Inflammatory macrophage (primary cell): Measurements from ENCODE around the gene FCHSD1.

Source experiments
- DNase-seq, 2 donors: peaks; one replicate each; pipeline ENCODE4 v3.0.0-alpha.2; 2020 to 2022
- total RNA-seq, 18 experiments: gene quantifications; one replicate each; lab custom pipeline; 2026; ENCODE audit warnings: mixed read lengths in 6 of 18, inconsistent platforms in 2 of 18; lab: John Stamatoyannopoulos, UW

The FCHSD1 gene
- 7.8 to 27.2 (median 17.0) reads per million in 18 experiments for total RNA-seq

DNA sequence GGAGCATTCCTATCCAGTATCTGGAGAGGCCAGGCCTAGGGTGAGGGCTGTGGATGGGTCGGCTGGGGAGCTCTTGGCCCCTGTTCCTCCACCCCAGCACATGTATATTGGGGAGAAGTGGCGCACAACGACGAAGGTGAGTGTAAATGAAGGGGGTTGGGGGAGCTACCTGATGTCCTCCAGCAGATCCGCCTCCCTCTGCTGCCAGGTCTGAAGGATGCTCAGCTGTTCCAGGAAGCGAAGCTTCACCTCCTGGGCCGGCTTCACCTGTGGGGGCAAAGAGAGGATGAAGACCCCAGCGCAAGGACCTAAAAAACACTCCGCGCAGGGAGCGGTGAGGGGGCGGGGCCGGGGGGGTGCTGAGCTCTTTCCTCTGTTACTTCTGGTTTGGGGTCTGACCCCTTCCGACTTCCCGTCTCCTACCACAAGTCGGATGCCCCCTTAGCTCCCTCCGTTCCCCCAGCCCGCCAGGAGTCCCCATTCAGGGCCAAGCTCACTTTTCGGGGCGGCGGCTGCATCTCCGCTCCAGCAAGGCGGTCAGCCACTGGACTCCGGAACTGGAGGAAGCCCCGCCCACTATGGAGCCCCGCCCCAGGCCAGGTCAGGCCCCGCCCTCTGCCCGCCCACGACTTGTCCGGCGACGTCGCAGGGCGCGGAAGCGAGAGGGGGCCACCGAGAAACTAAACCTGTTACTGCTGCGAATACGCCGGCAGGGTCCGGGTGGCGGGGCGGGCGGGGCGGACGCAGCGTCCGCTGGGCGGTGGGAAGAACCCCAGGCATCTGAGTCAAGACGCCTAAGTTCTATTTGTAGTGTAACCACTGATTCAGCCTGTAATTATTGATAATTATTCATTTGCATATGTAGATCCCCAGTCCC, at the start of gene FCHSD1:
Gene FCHSD1, minus strand, starts transcription at position 568 of the 877 bp plus-strand sequence. Its CDS starts 50 bp downstream, at position 518.
- peak; percentile 85 to 90 for DNase-seq

DNA sequence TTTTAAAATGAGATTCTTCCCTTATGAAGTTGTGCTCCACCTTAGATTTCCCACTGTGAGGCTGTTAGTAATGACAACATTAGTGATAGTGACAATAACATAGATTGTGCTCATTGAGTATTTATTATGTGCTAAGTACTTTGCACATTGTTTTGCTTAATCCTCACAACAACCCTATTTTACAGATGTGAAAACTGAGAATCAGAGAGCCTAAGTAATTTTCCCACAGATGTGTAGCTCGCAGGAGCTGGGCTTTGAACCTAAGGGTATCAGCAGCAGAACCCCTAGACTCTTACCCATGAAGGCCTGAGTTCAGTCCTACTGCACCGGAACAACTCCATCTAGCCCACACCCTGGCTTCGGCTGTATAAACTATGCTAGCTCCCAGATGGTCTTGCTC, 46.4 kb upstream of the FCHSD1 start:
- no peak for DNase-seq

DNA sequence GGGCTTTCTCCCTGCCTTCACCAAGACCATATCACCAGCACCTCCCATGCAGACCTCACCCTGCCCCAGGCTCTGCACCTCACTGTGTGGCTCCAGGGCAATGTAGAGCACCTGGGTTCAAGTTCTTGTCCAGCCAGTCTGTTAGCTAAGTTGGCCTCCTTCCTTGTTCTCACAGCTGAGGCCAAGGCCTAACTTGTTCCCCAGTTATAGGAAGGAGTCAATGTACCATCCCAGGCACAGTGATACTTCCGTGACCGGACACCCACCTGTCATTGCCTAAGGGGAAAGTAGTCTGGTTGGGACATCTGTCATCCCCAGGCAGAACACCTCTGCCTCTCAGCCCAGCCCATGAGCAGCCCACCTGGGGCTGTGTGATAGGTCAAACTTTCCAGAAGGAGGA, 45.2 kb upstream of the FCHSD1 start:
- no peak for DNase-seq

DNA sequence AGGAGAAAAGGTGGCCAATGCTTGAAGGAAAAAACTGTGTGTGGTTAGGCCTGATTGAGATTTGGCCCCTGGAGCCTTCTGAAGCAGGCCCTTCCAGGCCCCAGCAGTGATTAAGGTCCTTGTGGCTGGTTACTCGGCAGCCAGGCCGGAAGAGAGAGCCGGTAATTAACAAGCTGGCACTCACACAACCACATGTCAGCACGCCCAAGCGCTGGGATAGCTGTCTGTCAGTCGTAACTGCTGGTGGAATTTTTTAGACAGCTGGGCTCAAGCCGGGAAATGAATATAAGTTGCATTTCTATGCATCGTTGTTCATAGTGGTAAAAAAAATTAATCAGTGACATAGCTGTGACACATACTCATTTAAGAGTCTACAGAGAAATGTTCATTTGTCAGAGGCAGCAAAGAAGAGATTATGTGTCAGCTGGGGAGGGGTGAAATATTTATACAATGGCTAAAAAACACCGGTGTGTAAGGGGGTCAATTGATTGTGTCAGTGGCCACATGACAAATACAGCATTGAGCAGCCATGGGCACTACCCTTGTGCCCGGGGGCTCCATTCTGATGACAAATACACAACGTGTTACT, 44.5 kb upstream of the FCHSD1 start:
- DNase-seq = no peak

DNA sequence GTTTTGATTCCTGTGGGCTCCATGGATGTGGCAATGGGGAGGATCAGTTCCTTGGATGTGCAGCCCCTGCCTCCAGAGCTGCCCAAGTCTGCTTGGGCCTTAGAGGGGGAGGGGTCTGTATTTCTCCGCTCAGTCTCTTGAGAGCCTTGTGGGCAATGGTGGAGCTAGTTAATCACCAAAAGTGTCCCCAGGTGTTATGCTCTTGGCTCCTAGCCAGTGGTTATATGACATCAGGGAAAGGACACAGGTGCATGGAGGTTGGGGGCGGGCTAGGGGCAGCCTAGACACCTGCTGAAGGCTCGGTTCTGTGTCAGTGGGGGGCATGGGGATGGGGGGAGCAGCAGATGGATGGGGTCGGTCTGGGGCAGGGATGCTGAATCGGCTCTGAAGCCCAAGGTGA, 43.3 kb upstream of the FCHSD1 start:
- DNase-seq = no peak

DNA sequence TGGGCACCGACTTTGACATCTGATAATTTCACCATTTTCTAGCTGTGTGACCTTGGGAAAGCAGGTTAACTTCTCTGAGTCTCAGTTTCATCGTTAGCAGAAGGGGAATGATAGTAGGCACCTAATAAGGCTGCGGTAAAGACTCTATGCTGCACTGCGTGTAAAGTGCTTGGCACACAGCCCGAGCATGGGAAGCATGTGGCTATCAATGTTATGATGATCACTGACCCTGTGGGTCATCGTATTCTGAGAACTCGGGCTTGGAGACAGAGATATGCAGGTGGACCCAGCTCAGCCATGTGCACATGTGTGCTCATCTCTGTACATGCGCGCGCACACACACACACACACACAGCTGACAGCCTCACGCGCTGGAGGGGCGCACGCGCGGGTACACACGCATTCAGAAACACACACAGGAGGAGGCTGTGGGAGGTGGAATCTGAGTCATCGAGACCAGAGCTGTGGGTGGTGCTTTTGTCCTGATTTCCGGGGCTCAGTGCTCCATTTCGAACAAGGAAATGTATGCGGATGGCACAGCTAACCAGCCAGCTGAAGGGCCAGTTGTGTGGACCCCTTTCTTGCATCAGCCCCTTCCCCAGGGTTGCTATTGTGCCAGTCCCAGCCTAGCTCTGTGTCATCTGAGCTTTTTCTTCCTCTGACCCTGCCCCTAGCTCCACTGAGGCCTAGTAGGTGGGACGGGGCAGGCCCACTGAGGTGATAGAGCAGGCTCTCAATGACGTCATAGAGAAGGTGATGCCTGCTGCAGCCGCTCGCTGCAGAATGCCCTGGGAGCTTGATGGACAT, 41.9 kb upstream of the FCHSD1 start:
- DNase-seq = peak; percentile 68 to 90

DNA sequence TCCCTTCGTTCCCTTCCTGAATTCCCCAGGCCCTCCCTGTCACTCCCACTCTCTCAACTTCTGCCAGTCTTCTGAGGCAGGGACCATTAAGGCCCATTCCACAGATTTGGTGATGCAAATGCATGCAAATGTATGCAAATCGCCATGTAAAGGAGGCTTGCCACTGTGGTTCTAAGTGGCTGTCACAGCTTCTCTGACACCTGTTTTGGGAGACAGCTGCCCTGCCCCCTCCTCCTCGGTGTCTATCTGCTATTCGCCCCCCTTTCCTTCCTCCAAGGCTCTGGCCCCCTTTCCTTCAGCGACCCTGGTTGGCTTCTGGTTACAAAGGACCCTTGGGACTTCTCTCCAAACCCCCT, 41.3 kb upstream of the FCHSD1 start:
- DNase-seq = no peak

DNA sequence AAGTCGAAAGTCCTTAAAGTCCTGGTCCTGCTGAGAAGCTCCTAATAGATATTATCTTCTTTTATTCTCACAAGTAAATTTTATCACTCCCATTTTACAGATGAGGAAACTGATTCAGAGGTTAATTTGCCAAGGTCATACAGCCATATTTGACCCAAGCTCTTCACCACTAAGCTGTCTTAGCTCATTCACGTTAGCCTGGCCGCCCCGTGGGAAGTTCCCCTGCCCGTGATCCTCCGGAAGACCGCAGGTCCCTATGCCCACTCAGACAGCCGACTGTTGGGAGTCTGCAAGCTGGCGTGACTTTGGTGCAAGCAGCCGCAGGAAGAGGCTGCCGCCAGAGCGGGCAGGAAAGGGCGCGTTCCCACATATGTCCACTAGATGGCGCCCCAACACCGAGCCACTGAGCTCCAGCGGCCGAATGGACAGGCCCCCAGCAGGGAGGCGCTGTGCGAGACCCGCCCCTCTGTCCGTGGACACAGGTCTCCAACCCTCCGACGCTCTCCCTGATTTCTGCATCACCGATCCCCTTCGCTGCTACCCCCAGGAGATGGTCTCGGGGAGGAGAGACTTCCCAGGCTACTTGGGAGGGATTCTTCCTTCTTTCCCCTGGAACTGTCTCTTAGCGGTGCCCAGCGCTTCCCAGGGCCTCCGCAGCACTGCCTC, 40.8 kb upstream of the FCHSD1 start:
- DNase-seq = peak; percentile 92 to 93

DNA sequence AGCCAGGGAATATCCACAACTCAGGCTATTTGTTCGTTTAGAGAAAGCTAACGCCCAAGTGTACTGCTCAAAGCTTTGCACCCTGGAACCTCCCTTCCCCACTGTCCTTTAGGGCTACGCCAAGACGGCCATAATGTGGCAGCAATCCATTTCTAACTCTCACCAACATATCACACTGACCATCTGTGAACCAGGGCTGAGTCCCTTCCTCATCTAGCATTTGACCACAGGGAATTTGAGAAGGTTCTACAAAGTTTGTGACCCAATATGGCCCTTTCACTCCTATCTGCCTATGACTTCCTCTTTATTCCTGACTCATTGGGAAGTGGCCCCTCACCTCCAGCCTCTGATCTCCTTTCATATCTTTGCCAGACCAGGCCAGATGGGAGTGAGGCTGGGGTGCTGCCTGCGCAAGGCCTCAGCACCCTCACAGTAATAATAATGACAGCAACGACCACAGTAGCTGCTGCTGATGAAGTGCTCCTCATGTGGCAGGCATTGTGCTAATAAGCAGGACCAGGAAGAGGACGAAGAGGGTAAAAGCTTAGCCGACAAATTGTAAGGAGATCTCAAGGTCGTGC, 40.2 kb upstream of the FCHSD1 start:
- peak; percentile 58 to 70 for DNase-seq

DNA sequence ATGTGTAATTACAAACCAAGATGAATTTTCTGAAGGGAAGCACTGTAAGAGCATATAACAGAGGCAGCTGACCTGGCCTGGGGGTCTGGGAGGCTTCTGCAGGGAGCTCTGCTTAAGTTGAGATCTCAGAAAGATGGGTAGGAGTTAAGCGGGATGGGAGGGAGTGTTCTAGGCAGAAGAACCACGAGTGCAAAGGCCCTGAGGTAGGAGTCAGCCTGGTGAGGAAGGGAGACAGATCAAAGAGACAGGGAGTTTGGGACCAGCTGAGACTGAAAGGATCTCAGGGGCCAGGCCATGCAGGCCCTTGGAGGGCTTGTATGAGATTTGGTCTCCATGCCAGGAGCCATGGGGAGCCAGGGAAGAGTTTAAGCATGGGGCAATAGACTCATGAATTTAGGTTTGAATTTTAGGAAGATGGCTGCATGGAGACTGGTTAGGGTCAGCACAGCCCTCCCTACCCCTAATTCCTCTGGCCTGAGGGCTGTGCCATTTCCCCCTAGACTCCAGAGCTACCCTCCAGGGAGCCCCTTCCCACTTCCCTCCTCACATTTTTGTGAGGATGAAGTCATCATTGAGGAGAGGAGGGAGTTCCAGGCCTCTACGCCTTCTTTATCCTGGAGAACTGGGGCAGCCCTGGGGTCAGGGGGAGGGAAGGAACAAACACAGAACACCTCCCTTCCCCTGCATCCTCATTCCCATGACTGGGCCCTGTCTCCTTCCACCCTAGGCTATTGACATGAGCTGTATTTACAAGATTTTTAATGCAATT, 35.6 kb upstream of the FCHSD1 start:
- DNase-seq = no peak

DNA sequence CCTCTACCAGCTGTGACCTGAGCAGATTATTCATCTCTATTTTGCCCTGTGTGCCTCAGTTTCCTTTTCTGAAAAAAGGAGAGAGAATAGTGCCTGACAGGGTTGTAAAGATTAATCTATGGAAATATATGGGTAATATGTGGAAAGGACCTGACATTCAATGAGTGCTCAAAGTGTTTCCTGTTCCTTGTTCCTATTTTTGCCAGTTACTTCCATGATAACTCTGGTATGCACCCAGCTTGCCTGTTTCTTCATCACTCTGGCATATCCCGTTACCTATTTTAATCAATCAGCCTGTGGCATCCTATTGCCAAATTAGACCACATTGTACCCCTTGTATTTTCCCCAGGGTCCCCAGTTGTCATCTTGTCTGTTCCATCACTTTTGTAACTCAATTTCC, 34.4 kb upstream of the FCHSD1 start:
- peak; percentile 40 for DNase-seq

DNA sequence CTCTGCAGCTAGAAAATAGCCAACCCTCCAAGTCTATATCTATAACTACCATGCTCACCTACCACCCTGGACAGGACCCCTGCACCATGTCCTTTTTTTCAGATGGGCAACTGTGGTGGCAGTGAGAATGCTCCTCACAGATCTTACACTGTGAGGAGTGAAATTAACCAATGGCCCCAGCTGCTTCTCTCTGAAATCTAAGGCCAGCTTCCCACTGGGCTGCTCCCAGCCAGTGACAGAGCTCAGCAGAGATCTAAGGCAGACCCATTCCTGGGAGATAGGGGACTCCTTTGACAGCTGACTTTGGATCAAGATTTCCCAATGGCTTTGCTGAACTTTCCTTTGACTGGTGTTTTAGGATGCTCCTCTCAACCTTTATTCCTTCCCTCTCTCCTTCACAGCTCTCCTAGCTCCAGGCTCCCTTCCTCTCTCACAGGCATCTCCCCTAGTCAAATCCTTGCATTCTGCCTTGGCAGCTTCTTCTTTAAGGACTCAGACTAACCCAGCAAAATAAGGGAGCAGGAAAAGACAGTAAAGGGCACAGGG, 32.5 kb upstream of the FCHSD1 start:
- DNase-seq = peak in 1 of 2 donors; percentile 14

DNA sequence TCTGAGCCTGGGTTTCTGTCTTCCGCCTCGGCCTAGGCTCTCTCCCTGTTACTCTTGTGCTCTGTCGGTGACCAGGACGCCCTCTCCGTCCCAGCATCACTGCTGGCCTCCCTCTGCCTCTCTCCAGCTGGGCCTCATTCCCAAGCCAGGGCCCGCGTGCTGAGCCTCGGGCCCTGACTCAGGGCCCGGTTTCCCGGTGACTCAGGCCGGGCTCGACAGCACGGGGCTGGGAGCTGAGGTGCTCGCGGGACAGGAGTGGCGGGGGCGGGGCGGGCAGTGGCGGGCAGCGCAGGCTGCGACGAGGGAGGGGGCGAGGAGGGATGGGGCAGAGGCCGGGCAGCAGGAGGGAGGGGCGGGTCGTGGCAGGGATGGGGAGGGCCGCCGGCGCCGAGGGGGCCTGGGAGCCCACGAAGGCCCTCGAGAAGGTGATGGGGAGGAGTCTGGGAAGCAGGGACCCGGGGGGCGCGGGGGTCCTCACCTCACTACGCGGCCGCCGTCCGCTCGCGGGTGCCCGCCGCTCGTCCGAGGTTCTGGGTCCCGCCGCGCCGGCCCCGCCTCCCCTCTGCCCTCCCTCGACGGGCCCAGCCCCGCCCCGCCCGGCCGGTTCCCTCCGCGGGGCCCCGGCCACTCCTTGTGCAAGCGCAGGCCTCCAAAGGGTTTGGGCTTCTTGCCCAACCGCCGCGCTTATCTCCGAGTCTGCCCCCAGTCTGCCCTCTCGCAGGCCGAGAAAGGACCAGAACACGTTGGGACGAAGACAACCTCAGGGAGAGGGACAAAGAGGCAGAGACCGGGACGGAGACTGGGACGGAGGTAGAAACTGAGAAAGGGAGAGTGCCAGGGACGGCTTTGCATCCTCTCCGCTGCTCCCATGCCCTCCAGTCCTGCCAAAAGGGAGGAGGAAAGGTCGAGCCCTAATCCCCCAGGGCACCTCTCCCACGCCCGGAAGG, 30.8 kb upstream of the FCHSD1 start, which contains the start of gene ARAP3:
Gene ARAP3, minus strand, starts transcription at position 536 of the 947 bp plus-strand sequence. CDS start 1,744 bp downstream, outside the sequence.
- peak; percentile 73 to 83 for DNase-seq

DNA sequence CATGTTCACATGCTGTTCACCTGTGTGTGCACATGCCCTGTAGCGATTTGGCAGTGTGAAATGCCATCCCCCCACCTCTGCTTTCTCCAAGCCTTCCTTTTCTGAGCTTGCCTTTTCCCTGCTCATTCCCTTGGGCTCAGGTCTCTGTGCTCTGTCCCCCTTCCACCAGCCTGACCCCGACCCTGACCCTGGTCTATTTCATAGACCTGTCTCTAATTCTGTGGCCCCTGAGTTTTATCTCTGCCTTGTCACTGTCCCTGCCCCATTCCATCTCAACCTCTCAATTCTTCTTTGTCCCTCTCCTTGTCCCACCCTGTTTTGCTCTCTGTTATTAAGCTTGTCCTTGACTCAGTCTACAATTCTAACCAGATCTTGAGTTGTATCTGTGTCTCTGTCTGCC, 30.1 kb upstream of the FCHSD1 start:
- no peak for DNase-seq

DNA sequence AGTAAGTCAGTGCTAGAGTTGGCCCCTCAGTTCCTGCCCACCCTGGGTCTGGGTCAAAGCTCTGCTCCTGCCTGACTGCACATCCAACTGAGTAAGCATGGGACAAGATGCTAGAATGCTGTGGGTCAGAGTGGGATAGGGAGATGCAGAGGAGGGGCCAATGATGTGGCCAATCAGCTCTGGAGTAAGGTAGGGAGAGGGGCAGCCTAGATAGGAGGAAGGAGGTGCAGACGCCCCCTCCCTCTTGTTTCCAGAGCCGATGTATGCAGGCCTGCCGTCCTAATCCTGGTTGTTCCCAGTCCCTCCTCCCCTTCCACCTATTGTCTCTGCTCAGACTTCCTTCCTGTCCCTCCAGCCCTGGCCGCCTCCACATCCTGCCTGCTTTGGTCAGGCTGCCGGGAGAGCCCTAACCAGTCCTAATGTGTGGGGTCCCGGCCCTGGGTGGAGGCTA, 29.6 kb upstream of the FCHSD1 start:
- DNase-seq = peak in 1 of 2 donors; percentile 29

DNA sequence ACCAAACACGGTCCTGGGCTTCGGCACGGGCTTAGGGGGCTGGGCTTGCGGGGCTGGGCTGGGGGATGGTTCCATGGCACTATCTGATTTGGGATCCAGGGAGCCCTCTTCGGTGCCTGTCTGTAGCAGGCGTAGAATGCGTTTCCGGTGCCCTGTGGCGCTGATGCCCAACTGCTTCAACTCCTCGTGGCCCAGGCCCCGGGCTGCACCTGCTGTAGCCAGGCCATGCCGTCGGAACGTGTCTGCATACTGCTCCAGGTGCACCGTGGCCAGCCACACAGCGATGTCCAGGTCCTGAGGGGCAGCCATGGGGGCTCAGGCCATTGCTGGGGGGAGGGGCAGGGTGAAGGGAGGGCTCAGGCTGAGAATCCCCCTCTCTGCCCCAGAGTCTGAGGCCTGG, 29.0 kb upstream of the FCHSD1 start:
- no peak for DNase-seq

DNA sequence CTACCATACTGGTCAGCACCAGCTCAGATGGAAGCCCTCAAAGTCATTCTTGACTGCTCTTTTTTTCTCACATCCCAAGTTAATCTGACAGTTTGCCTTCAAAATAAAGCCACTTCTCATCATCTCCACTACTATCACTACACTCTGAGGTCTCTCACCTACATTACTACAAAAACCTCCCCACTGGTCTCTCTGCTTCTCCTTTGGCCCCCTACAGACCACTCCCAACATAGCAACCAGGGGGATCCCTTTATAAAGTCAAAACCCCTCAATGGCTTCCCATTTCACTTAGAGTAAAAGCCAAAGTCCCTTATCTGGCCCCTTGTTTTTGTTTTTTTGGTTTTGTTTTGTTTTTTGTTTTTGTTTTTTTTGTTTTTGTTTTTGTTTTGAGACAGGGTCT, 26.2 kb upstream of the FCHSD1 start:
- DNase-seq = no peak

DNA sequence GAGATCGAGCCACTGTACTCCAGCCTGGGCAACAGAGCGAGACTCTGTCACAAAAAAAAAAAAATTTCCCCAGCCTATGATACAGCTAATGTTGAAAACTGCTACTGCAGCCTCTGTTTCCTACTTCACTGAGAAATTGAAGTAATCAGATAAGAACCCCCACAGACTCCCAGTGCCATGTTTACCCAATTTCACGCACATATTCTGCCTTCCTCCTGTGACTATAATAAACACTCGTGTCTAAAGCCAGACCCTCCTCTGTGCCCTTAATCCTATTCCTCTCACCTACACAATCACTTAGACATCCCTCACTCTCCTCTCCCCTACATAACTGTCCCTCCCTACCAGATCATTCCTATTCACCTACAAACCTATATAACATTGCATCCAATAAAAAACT, 24.5 kb upstream of the FCHSD1 start:
- DNase-seq = no peak

DNA sequence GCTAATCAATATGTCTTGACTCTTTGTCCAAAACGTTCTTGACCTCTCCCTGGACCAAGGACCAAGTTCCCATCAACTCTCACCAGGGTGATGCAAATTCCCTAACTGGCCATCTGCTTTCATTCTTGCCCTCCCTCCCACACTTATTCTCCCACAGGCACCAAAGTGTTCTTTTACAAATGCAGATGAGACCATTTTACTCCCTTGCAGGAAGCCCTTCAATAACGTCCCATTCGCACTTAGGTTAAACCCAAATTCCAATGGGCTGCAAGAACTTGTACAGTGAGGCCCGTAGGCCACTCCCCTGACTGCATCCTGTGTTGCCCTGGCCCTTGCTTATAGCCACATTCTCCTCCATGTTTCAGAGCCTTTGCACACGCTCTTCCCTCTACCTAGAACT, 23.5 kb upstream of the FCHSD1 start:
- DNase-seq = no peak
